ENCODE data around the gene SIDT2. TPM values are rescaled to one million over a fixed set of nuclear protein-coding genes. Genes with fewer than 3 reads are reported as not detected.

SIDT2 gene
- total RNA-seq, 2 donors from 2014 or later, result 39.3 to 43.0 TPM

DNA sequence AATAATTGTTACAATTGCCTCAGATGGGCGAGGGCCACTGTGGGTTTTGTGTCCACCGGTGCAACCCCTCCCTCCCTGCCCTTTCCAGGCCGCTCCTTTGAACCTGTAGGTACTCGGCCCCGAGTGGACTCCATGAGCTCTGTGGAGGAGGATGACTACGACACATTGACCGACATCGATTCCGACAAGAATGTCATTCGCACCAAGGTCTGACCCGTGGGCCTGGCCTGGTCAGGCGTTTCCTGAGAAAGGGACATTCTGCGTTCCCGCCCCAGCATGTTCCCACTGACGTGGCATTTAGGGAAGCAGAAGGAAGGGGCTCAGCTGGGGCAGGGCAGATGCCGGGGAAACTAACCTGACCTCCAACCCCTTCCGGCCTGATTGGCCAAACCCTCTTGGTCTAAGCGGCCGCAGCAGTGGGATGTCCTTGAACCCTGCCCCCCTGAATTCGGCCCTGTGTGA, 10.1 kb downstream of the SIDT2 start:
- no peaks in the 10 kb centered on the region for H3K9me3 Mint-ChIP-seq
- H3K9me3 ChIP-seq (ENCODE audit: control insufficient read depth, low read length), result no peaks in the 10 kb centered on the region
- DNase-seq, result peak; percentile 41
- H3K4me3 ChIP-seq (ENCODE audit: low read length), result no peak overlapping the region
- H3K4me1 ChIP-seq (ENCODE audit: control insufficient read depth, insufficient read depth, low read length), result no peaks in the 10 kb centered on the region
- no peaks in the 10 kb centered on the region for H3K4me1 Mint-ChIP-seq
- H3K36me3 Mint-ChIP-seq (ENCODE audit: low read depth), result peaks cover 34% of the 10 kb centered on the region
- TF ChIP-seq, protein P1, sequence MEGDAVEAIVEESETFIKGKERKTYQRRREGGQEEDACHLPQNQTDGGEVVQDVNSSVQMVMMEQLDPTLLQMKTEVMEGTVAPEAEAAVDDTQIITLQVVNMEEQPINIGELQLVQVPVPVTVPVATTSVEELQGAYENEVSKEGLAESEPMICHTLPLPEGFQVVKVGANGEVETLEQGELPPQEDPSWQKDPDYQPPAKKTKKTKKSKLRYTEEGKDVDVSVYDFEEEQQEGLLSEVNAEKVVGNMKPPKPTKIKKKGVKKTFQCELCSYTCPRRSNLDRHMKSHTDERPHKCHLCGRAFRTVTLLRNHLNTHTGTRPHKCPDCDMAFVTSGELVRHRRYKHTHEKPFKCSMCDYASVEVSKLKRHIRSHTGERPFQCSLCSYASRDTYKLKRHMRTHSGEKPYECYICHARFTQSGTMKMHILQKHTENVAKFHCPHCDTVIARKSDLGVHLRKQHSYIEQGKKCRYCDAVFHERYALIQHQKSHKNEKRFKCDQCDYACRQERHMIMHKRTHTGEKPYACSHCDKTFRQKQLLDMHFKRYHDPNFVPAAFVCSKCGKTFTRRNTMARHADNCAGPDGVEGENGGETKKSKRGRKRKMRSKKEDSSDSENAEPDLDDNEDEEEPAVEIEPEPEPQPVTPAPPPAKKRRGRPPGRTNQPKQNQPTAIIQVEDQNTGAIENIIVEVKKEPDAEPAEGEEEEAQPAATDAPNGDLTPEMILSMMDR (conservative IDR thresholded peaks at IDR 0.05), result no peak
- no peak overlapping the region for H3K9ac ChIP-seq (ENCODE audit: extremely low read depth, low read length, poor library complexity, severe bottlenecking)
- H3K4me3 Mint-ChIP-seq, result no peak overlapping the region
- H3K27me3 ChIP-seq (ENCODE audit: control insufficient read depth, insufficient read depth, low read length, poor library complexity, severe bottlenecking), result no peaks in the 10 kb centered on the region
- no peak overlapping the region for H3K27ac ChIP-seq (ENCODE audit: low read depth, low read length)
- no peaks in the 10 kb centered on the region for H3K27me3 Mint-ChIP-seq (ENCODE audit: insufficient read depth)
- peaks cover 19% of the 10 kb centered on the region for H3K36me3 ChIP-seq (ENCODE audit: control insufficient read depth, insufficient read depth, low read length)
- 89 to 90% methylated on average over 19 to 20 of the region's 20 CpGs for WGBS, 2 experiments (ENCODE audit: insufficient coverage in 1 of 2, insufficient read length in 1 of 2)
- no peak overlapping the region for H3K27ac Mint-ChIP-seq

DNA sequence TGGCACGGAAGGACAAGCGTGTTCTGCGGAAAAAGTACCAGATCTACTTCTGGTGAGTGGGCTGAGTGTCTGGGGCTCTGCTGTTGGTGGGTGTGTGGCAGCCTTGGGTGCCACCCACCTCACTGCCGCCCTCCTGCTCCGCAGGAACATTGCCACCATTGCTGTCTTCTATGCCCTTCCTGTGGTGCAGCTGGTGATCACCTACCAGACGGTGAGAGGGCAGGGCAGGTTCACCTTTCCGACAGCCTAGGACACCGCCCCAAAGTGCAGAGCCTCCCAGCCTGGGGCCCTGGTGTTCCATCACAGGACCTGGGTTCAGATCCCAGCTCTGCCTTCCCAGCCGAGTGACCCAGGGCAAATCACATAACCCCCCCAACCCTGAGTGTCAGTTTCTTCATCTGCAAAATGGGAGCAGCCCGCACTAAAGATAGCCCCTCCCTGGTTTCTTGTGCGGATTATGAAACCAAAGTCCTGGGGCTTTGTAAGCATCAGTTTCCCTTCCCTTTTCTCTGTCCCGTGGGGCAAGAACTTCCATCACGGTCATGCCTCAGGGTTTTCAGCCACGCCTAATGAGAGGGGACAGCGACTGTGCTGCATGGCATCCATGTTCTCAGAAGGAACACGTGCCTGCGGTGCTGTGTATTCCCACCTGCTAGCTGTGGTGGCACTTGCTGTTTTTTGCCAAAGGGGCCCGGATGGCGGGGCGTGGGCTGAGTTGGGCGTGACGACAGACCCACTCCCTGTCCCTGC, 10.8 kb downstream of the SIDT2 start:
- Histone ChIP-seq H3K4me1 (ENCODE audit: control insufficient read depth, insufficient read depth, low read length) (no peaks in the 10 kb centered on the region), H3K9ac (ENCODE audit: extremely low read depth, low read length, poor library complexity, severe bottlenecking) (no peak overlapping the region), H3K27me3 (ENCODE audit: control insufficient read depth, insufficient read depth, low read length, poor library complexity, severe bottlenecking) (no peaks in the 10 kb centered on the region), H3K36me3 (ENCODE audit: control insufficient read depth, insufficient read depth, low read length) (peaks cover 12% of the 10 kb centered on the region), H3K9me3 (ENCODE audit: control insufficient read depth, low read length) (no peaks in the 10 kb centered on the region), H3K27ac (ENCODE audit: low read depth, low read length) (no peak overlapping the region), H3K4me3 (ENCODE audit: low read length) (no peak overlapping the region)
- no peaks in the 10 kb centered on the region for H3K27me3 Mint-ChIP-seq (ENCODE audit: insufficient read depth)
- TF ChIP-seq, protein P1 (conservative IDR thresholded peaks at IDR 0.05), result no peak
- DNase-seq, result peak; percentile 32
- peaks cover 26% of the 10 kb centered on the region for H3K36me3 Mint-ChIP-seq (ENCODE audit: low read depth)
- H3K4me3 Mint-ChIP-seq, result no peak overlapping the region
- no peaks in the 10 kb centered on the region for H3K4me1 Mint-ChIP-seq
- no peak overlapping the region for H3K27ac Mint-ChIP-seq
- 94 to 97% methylated on average over 21 to 22 of the region's 22 CpGs for WGBS, 2 experiments (ENCODE audit: insufficient coverage in 1 of 2, insufficient read length in 1 of 2)
- no peaks in the 10 kb centered on the region for H3K9me3 Mint-ChIP-seq

DNA sequence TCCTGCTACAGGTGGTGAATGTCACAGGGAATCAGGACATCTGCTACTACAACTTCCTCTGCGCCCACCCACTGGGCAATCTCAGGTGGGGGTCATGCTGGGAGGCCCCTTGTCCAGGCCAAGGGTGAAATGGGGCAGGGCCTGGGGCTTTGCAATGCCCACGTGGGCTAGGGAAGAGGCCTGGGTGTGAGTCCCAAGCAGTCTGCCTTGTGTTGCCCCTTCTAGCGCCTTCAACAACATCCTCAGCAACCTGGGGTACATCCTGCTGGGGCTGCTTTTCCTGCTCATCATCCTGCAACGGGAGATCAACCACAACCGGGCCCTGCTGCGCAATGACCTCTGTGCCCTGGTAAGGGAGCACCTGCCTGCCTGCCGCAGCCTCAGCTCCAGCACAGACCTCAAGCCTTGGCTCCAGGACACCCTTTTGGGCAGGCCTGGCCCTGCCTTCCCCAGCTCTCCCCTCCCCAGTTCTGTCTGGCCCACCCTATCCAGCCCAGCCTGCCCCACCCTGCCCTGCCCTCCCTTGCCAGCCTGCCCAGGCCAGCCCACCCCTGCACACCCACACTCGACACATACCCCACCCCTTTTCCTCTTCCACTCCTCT, 11.5 kb downstream of the SIDT2 start:
- no peaks in the 10 kb centered on the region for H3K27me3 Mint-ChIP-seq (ENCODE audit: insufficient read depth)
- H3K9me3 ChIP-seq (ENCODE audit: control insufficient read depth, low read length), result no peaks in the 10 kb centered on the region
- no peak overlapping the region for H3K4me3 Mint-ChIP-seq
- peaks cover 10% of the 10 kb centered on the region for H3K36me3 ChIP-seq (ENCODE audit: control insufficient read depth, insufficient read depth, low read length)
- H3K4me3 ChIP-seq (ENCODE audit: low read length), result no peak overlapping the region
- H3K9me3 Mint-ChIP-seq, result no peaks in the 10 kb centered on the region
- H3K4me1 Mint-ChIP-seq, result no peaks in the 10 kb centered on the region
- TF ChIP-seq, protein P1 (conservative IDR thresholded peaks at IDR 0.05), result no peak
- WGBS, 2 experiments (ENCODE audit: insufficient coverage in 1 of 2, insufficient read length in 1 of 2), result 92 to 95% methylated on average over 7 to 8 of the region's 8 CpGs
- H3K27me3 ChIP-seq (ENCODE audit: control insufficient read depth, insufficient read depth, low read length, poor library complexity, severe bottlenecking), result no peaks in the 10 kb centered on the region
- H3K9ac ChIP-seq (ENCODE audit: extremely low read depth, low read length, poor library complexity, severe bottlenecking), result no peak overlapping the region
- peaks cover 27% of the 10 kb centered on the region for H3K36me3 Mint-ChIP-seq (ENCODE audit: low read depth)
- H3K27ac Mint-ChIP-seq, result no peak overlapping the region
- H3K4me1 ChIP-seq (ENCODE audit: control insufficient read depth, insufficient read depth, low read length), result no peaks in the 10 kb centered on the region
- H3K27ac ChIP-seq (ENCODE audit: low read depth, low read length), result no peak overlapping the region
- peak; percentile 43 for DNase-seq
